ENCODE results near the gene CUEDC1. TPM values are rescaled to one million over a fixed set of nuclear protein-coding genes. Genes with fewer than 3 reads are reported as not detected.

Gene CUEDC1
- total and polyA plus RNA-seq, 2 experiments from 2014 or later = 11.1 to 13.6 TPM

- Histone ChIP-seq H3K27ac (peak overlapping the region; percentile 89), H3K4me1 (ENCODE audit: insufficient read depth) (peaks cover 40% of the 10 kb centered on the region), H3K79me2 (ENCODE audit: insufficient read depth) (peaks cover 66% of the 10 kb centered on the region), H3K4me3 (peak overlapping the region; percentile 81), H4K20me1 (ENCODE audit: insufficient read depth) (no peaks in the 10 kb centered on the region), H3K36me3 (ENCODE audit: low read depth) (peaks cover 15% of the 10 kb centered on the region), H3K9ac (peak overlapping the region; percentile 94), H3K27me3 (replicated peaks; ENCODE audit: insufficient read depth) (no peaks in the 10 kb centered on the region), H3F3A (ENCODE audit: insufficient read depth) (peaks cover 50% of the 10 kb centered on the region), H3K4me2 (ENCODE audit: unreplicated experiment) (peak overlapping the region; percentile 95), H2AFZ (no peak overlapping the region), H3K9me2 (ENCODE audit: insufficient read depth) (no peaks in the 10 kb centered on the region), H3K9me3 (ENCODE audit: low read depth) (no peaks in the 10 kb centered on the region)
- TF ChIP-seq EZH2phosphoT487 (IDR thresholded peaks at IDR 0.05; ENCODE audit: insufficient read depth, low read depth) = no peak
- TF ChIP-seq EZH2 (IDR thresholded peaks at IDR 0.05; ENCODE audit: insufficient read depth, poor library complexity, severe bottlenecking) = no peak
- DNase-seq = peak; percentile 83
- in situ Hi-C loops (cut with MboI) = no loop called here
- WGBS, 2 experiments (ENCODE audit: low coverage in 1 of 2, low lambda C conversion rate in 2 of 2, missing lambda C conversion rate in 2 of 2) = 0 to 4% methylated on average over 1 of the region's 1 CpG
Observed at GRCh38 chr17:57985675-57985974, 30.4 kb upstream of the CUEDC1 start.

GRCh38 chr17:57984936-57985674 is 29.9 kb upstream of the CUEDC1 start:
- peak overlapping the region; percentile 94 for H3K9ac ChIP-seq
- in situ Hi-C loops (cut with MboI) = no loop called here
- H2AFZ ChIP-seq = no peak overlapping the region
- DNase-seq = peak; percentile 32
- no peaks in the 10 kb centered on the region for H3K9me3 ChIP-seq (ENCODE audit: low read depth)
- H3F3A ChIP-seq (ENCODE audit: insufficient read depth) = peaks cover 44% of the 10 kb centered on the region
- H3K4me3 ChIP-seq = peak overlapping the region; percentile 81
- H3K4me1 ChIP-seq (ENCODE audit: insufficient read depth) = peaks cover 40% of the 10 kb centered on the region
- no peaks in the 10 kb centered on the region for H4K20me1 ChIP-seq (ENCODE audit: insufficient read depth)
- peaks cover 19% of the 10 kb centered on the region for H3K36me3 ChIP-seq (ENCODE audit: low read depth)
- H3K4me2 ChIP-seq (ENCODE audit: unreplicated experiment) = peak overlapping the region; percentile 95
- H3K79me2 ChIP-seq (ENCODE audit: insufficient read depth) = peaks cover 72% of the 10 kb centered on the region
- H3K27me3 ChIP-seq (replicated peaks; ENCODE audit: insufficient read depth) = no peaks in the 10 kb centered on the region
- TF ChIP-seq EZH2 (IDR thresholded peaks at IDR 0.05; ENCODE audit: insufficient read depth, poor library complexity, severe bottlenecking) (no peak), EZH2phosphoT487 (IDR thresholded peaks at IDR 0.05; ENCODE audit: insufficient read depth, low read depth) (no peak)
- peak overlapping the region; percentile 89 for H3K27ac ChIP-seq
- 52 to 57% methylated on average over 4 of the region's 4 CpGs for WGBS, 2 experiments (ENCODE audit: low coverage in 1 of 2, low lambda C conversion rate in 2 of 2, missing lambda C conversion rate in 2 of 2)
- no peaks in the 10 kb centered on the region for H3K9me2 ChIP-seq (ENCODE audit: insufficient read depth)

GRCh38 chr17:57984261-57984890 is 29.2 kb upstream of the CUEDC1 start:
- H3F3A ChIP-seq (ENCODE audit: insufficient read depth) = peaks cover 37% of the 10 kb centered on the region
- peaks cover 40% of the 10 kb centered on the region for H3K4me1 ChIP-seq (ENCODE audit: insufficient read depth)
- no peaks in the 10 kb centered on the region for H3K9me2 ChIP-seq (ENCODE audit: insufficient read depth)
- WGBS, 2 experiments (ENCODE audit: low coverage in 1 of 2, low lambda C conversion rate in 2 of 2, missing lambda C conversion rate in 2 of 2) = 39 to 44% methylated on average over 4 of the region's 4 CpGs
- peak overlapping the region; percentile 89 for H3K27ac ChIP-seq
- no peaks in the 10 kb centered on the region for H4K20me1 ChIP-seq (ENCODE audit: insufficient read depth)
- H3K27me3 ChIP-seq (replicated peaks; ENCODE audit: insufficient read depth) = no peaks in the 10 kb centered on the region
- in situ Hi-C loops (cut with MboI) = no loop called here
- H3K4me2 ChIP-seq (ENCODE audit: unreplicated experiment) = peak overlapping the region; percentile 95
- H3K9ac ChIP-seq = 0 out of 2 replicates have a peak overlapping the region, but pooled peaks have one; percentile 94
- DNase-seq = no peak
- H2AFZ ChIP-seq = no peak overlapping the region
- no peaks in the 10 kb centered on the region for H3K9me3 ChIP-seq (ENCODE audit: low read depth)
- peaks cover 76% of the 10 kb centered on the region for H3K79me2 ChIP-seq (ENCODE audit: insufficient read depth)
- H3K36me3 ChIP-seq (ENCODE audit: low read depth) = peaks cover 22% of the 10 kb centered on the region
- H3K4me3 ChIP-seq = peak overlapping the region; percentile 81; the same call in 1 of the 2 replicates
- TF ChIP-seq EZH2phosphoT487 (IDR thresholded peaks at IDR 0.05; ENCODE audit: insufficient read depth, low read depth) (no peak), EZH2 (IDR thresholded peaks at IDR 0.05; ENCODE audit: insufficient read depth, poor library complexity, severe bottlenecking) (no peak)

GRCh38 chr17:57983446-57983845 is 28.2 kb upstream of the CUEDC1 start:
- H2AFZ ChIP-seq = no peak overlapping the region
- H3K9me3 ChIP-seq (ENCODE audit: low read depth) = no peaks in the 10 kb centered on the region
- H3F3A ChIP-seq (ENCODE audit: insufficient read depth) = peaks cover 28% of the 10 kb centered on the region
- in situ Hi-C loops (cut with MboI) = no loop called here
- H3K4me2 ChIP-seq (ENCODE audit: unreplicated experiment) = peak overlapping the region; percentile 95
- no peak overlapping the region for H3K4me3 ChIP-seq
- peaks cover 31% of the 10 kb centered on the region for H3K4me1 ChIP-seq (ENCODE audit: insufficient read depth)
- peaks cover 30% of the 10 kb centered on the region for H3K36me3 ChIP-seq (ENCODE audit: low read depth)
- no peak for TF ChIP-seq EZH2 (IDR thresholded peaks at IDR 0.05; ENCODE audit: insufficient read depth, poor library complexity, severe bottlenecking)
- TF ChIP-seq EZH2phosphoT487 (IDR thresholded peaks at IDR 0.05; ENCODE audit: insufficient read depth, low read depth) = no peak
- 91 to 92% methylated on average over 1 of the region's 1 CpG for WGBS, 2 experiments (ENCODE audit: low coverage in 1 of 2, low lambda C conversion rate in 2 of 2, missing lambda C conversion rate in 2 of 2)
- H3K27me3 ChIP-seq (replicated peaks; ENCODE audit: insufficient read depth) = no peaks in the 10 kb centered on the region
- H4K20me1 ChIP-seq (ENCODE audit: insufficient read depth) = no peaks in the 10 kb centered on the region
- H3K9me2 ChIP-seq (ENCODE audit: insufficient read depth) = no peaks in the 10 kb centered on the region
- no peak overlapping the region for H3K9ac ChIP-seq
- DNase-seq = no peak
- H3K79me2 ChIP-seq (ENCODE audit: insufficient read depth) = peaks cover 84% of the 10 kb centered on the region
- H3K27ac ChIP-seq = no peak overlapping the region
